ENCODE results near the gene ZNF491.

- no peak for TF ChIP-seq CTCF (IDR thresholded peaks at IDR 0.05)
- TF ChIP-seq POLR2A (IDR thresholded peaks at IDR 0.05): no peak
Observed at GRCh38 chr19:11784356-11784755, 14.0 kb upstream of the ZNF491 start.
